PC-9 (cell line): ENCODE results near the gene ROCK1. TPM values are rescaled to one million over a fixed set of nuclear protein-coding genes. Genes with fewer than 3 reads are reported as not detected.

Source experiments
- BruUV-seq: library from RNA; stranded (reverse); fragments of 400-500 nt; replicated peaks from 2 replicates; lab custom pipeline; 2021; lab: Mats Ljungman, UMichigan
- CTCF ChIA-PET: fragments of 300-600 bp; sonication (Branson Sonifier 250); formaldehyde crosslinking; loops from one replicate; lab custom pipeline; 2022; ENCODE audit warnings: antibody characterized with exemption; lab: Charles Lee
- POLR2A ChIA-PET: fragments of 300-600 bp; sonication (Branson Sonifier 250); formaldehyde crosslinking; loops from one replicate; lab custom pipeline; 2022; ENCODE audit warnings: antibody characterized with exemption; ENCODE audit not compliant: unreplicated experiment; lab: Charles Lee
- DNase-seq, 2 experiments: peaks; one replicate each; pipeline versions ENCODE4 v3.0.0 to v3.0.0-alpha.2; 2015 to 2022; ENCODE audit warnings: mixed read lengths in 1 of 2
- H2AFZ ChIP-seq: fragments of 200-600 bp; sonication (generic); 2 replicates; pipeline ENCODE4 v1.8.1; 2017; ENCODE audit warnings: antibody characterized with exemption
- H3F3A ChIP-seq: fragments of 200-600 bp; sonication (generic); 2 replicates; pipeline ENCODE4 v1.8.1; 2017; ENCODE audit warnings: antibody characterized with exemption, mild to moderate bottlenecking, low read depth; ENCODE audit not compliant: insufficient read depth
- H3K27ac ChIP-seq: fragments of 200-600 bp; sonication (generic); 2 replicates; pipeline ENCODE4 v1.6.1; 2016; ENCODE audit warnings: mixed run types
- H3K27me3 ChIP-seq: fragments of 200-600 bp; sonication (generic); 2 replicates; pipeline ENCODE4 v1.6.1; 2016; ENCODE audit warnings: low read depth, mixed run types; ENCODE audit not compliant: insufficient read depth
- H3K36me3 ChIP-seq: fragments of 200-600 bp; sonication (generic); 2 replicates; pipeline ENCODE4 v1.6.1; 2016; ENCODE audit warnings: low read depth, mixed run types
- H3K4me1 ChIP-seq: fragments of 200-600 bp; sonication (generic); replicated peaks from 2 replicates; pipeline ENCODE4 v1.6.1; 2016; ENCODE audit warnings: mixed run types; ENCODE audit not compliant: insufficient read depth
- H3K4me2 ChIP-seq: fragments of 200-600 bp; sonication (generic); 2 replicates; pipeline ENCODE4 v1.6.1; 2017; ENCODE audit warnings: mixed run types
- H3K4me3 ChIP-seq: fragments of 200-600 bp; sonication (generic); 2 replicates; pipeline ENCODE4 v1.6.1; 2016; ENCODE audit warnings: mixed run types
- H3K79me2 ChIP-seq: fragments of 200-600 bp; sonication (generic); 2 replicates; pipeline ENCODE4 v1.6.1; 2017; ENCODE audit warnings: low read depth, mixed run types
- H3K9me2 ChIP-seq: fragments of 200-600 bp; sonication (generic); 2 replicates; pipeline ENCODE4 v1.8.1; 2017; ENCODE audit warnings: mild to moderate bottlenecking; ENCODE audit not compliant: insufficient read depth
- H3K9me3 ChIP-seq: fragments of 200-600 bp; sonication (generic); 2 replicates; pipeline ENCODE4 v1.8.1; 2016; ENCODE audit warnings: low read depth; ENCODE audit not compliant: insufficient read depth
- H4K20me1 ChIP-seq: fragments of 200-600 bp; sonication (generic); 2 replicates; pipeline ENCODE4 v1.8.1; 2017; ENCODE audit not compliant: insufficient read depth
- CTCF ChIP-seq: fragments of 200-600 bp; sonication (generic); conservative IDR thresholded peaks from 2 replicates; pipeline ENCODE4 v1.6.1; 2017; ENCODE audit warnings: mixed run types, antibody characterized with exemption, mild to moderate bottlenecking, moderate library complexity
- EZH2 ChIP-seq: fragments of 200-600 bp; sonication (generic); IDR thresholded peaks from 2 replicates; pipeline ENCODE4 v1.8.0; 2017; ENCODE audit warnings: antibody characterized with exemption, low read depth
- intact Hi-C: fragments of 100-400 bp; cut with micrococcal nuclease; formaldehyde crosslinking; loops from one replicate; pipeline ENCODE4 v1.10.0; 2022; ENCODE audit not compliant: unreplicated experiment
- total RNA-seq: library from RNA; stranded (reverse); gene quantifications from 2 replicates; pipeline ENCODE4 v1.2.3, GENCODE V29; 2021

ROCK1 gene
- total RNA-seq, 1 experiment from 2014 or later: 26.8 TPM

DNA sequence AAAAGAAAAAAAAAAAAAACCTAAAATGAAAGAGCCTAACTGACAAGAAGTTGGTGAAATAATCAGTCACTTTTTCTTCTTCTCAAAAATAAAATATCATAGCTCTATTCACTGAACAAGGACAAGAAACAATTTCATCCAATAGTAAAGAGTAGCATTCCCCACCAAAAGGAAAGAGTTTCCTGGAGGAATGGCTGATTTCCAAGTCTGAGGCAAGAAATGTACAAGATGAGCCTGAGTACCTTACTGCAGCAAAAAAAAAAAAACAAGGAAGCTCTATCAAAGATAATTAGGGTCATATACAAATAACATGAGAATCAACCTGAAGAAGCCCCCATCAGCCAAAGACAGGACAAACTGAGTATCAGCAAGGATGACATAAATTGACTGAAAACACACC is 11.5 kb downstream of the ROCK1 start:
- no peaks in the 10 kb centered on the region for H3K36me3 ChIP-seq
- H3K79me2 ChIP-seq: peaks cover 87% of the 10 kb centered on the region
- H3K4me3 ChIP-seq: no peak overlapping the region
- no peak overlapping the region for H2AFZ ChIP-seq
- no peak for DNase-seq
- no peaks in the 10 kb centered on the region; the same call in 1 of the 2 replicates for H4K20me1 ChIP-seq
- ChIA-PET POLR2A (no interaction called here), CTCF (no interaction called here)
- H3K9me2 ChIP-seq: no peaks in the 10 kb centered on the region
- H3F3A ChIP-seq: no peaks in the 10 kb centered on the region
- no peak overlapping the region for H3K27ac ChIP-seq
- H3K9me3 ChIP-seq: no peaks in the 10 kb centered on the region
- no peaks in the 10 kb centered on the region for H3K27me3 ChIP-seq
- H3K4me2 ChIP-seq: no peak overlapping the region
- BruUV-seq: no TSS peak
- H3K4me1 ChIP-seq: no peaks in the 10 kb centered on the region
- no peak for TF ChIP-seq CTCF
- no peak for TF ChIP-seq EZH2
- intact Hi-C loops: no loop called here

DNA sequence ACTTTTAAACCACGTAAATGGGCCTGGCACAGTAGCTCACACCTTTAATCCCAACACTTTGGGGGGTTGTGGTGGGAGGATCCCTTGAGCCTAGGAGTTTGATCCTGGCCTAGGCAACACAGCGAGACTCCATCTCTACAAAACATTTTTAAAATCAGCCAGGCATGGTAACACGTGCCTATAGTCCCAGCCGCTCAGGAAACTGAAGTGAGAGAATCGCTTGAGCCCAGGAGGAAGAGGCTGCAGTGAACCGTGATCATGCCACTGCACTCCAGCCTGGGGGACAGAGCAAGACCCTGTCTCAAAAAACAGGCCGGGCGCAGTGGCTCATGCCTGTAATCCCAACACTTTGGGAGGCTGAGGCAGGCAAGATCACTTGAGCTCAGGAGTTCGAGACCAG is 12.2 kb downstream of the ROCK1 start:
- Histone ChIP-seq H3K27me3 (no peaks in the 10 kb centered on the region), H3K79me2 (peaks cover 87% of the 10 kb centered on the region), H4K20me1 (no peaks in the 10 kb centered on the region), H3K36me3 (no peaks in the 10 kb centered on the region), H3K27ac (no peak overlapping the region), H3K9me3 (no peaks in the 10 kb centered on the region), H3K4me2 (no peak overlapping the region), H3K4me3 (no peak overlapping the region), H3K9me2 (no peaks in the 10 kb centered on the region), H3F3A (no peaks in the 10 kb centered on the region), H2AFZ (no peak overlapping the region), H3K4me1 (no peaks in the 10 kb centered on the region)
- TF ChIP-seq EZH2: no peak
- no peak for TF ChIP-seq CTCF
- BruUV-seq: no TSS peak
- intact Hi-C loops: no loop called here
- no peak for DNase-seq
- CTCF ChIA-PET: no interaction called here
- POLR2A ChIA-PET: no interaction called here

GRCh38 chr18:21096760-21097159 is 14.9 kb downstream of the ROCK1 start:
- TF ChIP-seq EZH2: no peak
- no peak for TF ChIP-seq CTCF
- H3K27me3 ChIP-seq: no peaks in the 10 kb centered on the region
- no peak overlapping the region for H3K4me3 ChIP-seq
- no peak for DNase-seq
- H3K9me2 ChIP-seq: no peaks in the 10 kb centered on the region
- H3K4me2 ChIP-seq: no peak overlapping the region
- H3K4me1 ChIP-seq: no peaks in the 10 kb centered on the region
- no TSS peak for BruUV-seq
- intact Hi-C loops: no loop called here
- H2AFZ ChIP-seq: no peak overlapping the region
- H3K79me2 ChIP-seq: peaks cover 83% of the 10 kb centered on the region
- ChIA-PET CTCF (no interaction called here), POLR2A (no interaction called here)
- H3F3A ChIP-seq: no peaks in the 10 kb centered on the region
- H3K27ac ChIP-seq: no peak overlapping the region
- H3K36me3 ChIP-seq: no peaks in the 10 kb centered on the region
- no peaks in the 10 kb centered on the region for H3K9me3 ChIP-seq
- H4K20me1 ChIP-seq: no peaks in the 10 kb centered on the region
